Measurements from ENCODE around the gene HCAR3.

DNA sequence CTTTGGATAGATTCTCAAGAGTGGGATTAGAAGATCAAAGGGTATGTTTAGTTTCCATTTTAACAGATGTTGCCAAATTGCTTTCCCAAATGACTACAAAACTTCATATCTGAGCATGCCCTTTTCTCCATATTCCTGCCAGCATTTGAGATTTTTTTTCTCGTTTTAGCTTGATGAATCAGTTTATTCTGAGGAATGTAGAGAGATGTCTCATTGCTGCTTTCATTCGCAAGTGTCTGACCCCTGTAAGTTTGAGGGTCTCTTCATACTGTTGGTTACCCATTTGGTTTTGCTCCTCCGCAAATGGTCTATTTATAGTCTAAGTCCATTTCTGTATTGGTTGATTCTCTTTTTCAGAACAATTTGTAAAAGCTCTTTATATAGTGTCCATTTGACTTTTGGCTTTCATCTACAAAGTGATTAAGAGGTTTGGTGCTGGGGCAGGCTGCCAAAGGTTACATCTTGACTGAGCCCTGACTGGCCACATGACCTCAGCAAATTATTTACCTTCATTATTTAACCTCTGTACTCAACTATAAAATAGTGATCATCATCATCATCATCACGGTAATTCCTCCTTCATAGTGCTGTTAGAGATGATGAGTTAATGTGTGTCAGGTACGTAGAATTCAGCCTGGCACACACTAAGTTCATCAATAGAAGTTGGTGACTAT lies 47.1 kb downstream of the HCAR3 start:
- TF ChIP-seq EZH2 (IDR thresholded peaks at IDR 0.05; ENCODE audit: insufficient read depth, poor library complexity, severe bottlenecking) = no peak
- TF ChIP-seq EZH2phosphoT487 (IDR thresholded peaks at IDR 0.05; ENCODE audit: insufficient read depth, low read depth) = no peak
